GM19328 (cell line): ENCODE data around the gene CAMKMT.
"Not testable (repeated sequence)": the region's sequence is repeated elsewhere in the genome, so short reads cannot be mapped to it uniquely, and the experiment has no call there.

Experiments
- ATAC-seq: cut with Tn5 transposase; IDR thresholded peaks from one replicate; pipeline ENCODE4 v1.9.1; 2021; ENCODE audit warnings: mild to moderate bottlenecking, moderate library complexity; ENCODE audit not compliant: unreplicated experiment

CAMKMT gene

DNA sequence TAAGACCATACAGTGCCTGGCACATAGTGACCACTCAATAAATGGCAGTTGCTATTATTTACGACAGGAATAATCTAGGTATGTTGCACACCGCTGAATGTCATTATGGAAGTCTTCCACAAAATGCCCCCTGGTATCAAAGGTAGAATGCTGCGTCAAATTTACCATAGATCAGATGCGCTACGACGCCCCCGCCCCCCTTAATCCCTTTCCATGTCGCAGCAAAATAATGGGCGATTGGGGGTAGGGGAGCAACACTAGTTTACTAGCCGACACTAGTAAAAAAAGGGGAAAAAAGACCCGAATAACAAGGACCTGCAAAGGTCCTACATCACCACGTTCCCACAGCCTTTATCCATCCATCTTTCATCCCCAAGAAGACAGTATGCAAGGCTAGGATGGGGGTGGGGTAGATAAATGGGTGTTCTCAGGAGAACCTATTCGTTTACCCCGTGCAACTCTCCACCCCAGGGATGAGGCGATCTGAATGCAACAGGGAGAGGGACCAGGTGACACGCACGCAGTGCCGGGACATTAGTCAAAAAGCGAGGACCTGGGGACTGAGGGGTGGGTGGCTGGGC, 908 bp upstream of the CAMKMT start:
- ATAC-seq = peak; percentile 8

DNA sequence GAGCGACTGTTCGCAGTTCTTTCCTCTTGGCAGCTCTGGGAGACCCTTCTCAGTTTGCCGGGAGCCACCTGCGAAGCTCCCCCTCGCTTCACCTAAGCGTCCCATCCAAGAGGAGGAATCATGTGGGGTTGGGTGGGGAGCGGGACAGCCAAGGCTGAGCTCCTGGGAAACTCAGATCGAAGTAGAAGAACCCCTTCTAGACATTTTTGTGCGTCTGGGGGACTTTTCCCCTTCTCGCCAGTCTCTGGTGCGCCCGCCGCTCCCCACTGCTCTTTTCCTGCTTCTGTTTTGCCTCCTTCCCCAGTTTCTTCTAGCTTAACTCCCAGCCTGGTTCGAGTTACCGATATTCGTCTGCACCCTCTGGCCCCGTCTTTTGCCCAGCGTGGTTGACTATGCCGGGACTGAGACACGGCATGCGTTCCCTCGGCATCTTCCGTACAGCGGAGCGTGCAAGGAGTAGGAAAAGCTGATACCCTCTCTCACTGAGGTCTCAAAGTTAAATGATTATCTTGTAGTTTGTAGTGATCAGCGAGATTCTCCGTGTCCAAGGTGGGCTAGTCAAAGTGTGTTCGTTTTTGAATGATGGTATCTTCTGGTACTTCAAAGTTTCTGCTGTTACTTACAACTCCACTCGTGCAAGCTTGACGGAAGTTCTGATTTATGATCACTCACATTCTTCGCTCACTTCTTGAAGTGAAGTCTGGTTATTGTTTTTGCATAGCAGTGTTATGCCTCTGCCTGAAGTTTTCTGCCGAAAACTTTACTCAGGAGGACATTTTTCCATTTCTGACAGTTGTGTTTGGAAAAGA, 664 bp downstream of the CAMKMT start:
- ATAC-seq = no peak

DNA sequence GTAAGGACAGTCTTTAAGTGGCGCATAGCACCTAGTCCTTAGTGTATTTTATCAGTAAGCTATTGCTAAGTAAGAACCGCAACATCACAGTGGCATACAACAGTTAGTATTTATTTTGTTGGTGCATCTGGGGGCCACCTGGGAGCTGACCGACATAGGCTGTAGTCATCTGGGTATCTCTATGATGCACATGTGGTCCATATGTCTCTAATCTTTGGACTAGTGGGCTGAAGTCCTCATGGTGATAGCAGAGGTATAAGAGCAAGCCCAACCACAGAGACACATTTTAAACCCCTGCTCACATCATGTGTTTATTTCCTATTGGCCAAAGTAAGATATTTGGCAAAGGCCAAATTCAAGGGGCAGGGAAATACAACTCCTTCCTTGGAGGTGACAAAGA, 2.9 kb downstream of the CAMKMT start:
- ATAC-seq = no peak

DNA sequence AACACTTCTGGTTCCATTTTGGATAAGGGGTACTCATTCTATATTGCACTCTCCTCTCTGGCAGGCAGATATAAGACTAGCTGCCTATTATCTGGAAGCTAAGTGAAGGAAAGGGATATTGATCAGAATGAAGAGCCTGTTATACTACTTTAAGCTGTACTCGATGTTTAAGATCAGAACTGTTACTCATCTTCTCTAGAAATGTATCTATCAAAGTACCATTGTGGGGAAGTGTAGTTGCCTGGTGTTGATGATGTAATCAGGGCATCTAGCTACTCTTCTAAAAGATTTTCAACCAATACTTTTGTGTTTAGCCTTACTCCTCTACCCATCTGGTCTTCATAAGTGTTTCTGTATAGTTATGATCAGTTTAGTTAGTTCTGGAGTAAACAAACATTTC, 5.8 kb downstream of the CAMKMT start:
- ATAC-seq = no peak

DNA sequence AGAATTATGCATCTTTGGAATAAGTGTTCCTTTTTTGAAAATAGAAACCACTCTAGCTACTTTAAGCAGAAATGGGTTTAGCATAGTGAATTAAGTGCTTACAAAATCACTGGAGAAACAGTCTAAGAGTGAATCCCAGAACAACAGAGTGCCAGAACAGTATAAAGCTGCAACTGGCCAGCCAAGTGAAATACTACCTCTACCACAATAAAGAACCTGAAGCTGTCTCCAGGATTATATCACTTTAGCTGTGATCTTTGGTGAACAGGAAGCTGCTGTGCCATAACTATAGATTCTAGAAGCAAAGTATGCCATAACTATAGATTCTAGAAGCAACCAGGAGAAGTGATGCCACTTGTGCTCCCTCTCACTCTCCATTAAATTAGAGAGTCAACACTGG, 7.6 kb downstream of the CAMKMT start:
- no peak for ATAC-seq

DNA sequence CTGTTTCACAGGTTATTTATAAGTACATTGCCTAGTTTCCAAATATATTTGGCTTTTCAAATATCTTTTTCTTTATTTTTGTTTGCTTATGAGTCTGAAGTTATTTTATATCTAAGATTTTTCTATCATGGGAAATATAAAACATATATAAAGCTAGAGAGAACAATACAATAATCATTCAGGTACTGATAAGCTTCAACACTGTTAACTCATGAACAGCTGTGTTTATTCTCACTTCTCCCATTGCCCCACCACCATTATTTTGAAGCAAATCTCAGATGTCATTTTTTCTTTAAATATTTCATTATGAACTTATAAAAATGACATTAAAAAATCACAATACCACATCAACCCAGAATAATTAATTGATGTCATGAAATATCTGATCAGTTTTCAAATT, 9.7 kb downstream of the CAMKMT start:
- ATAC-seq = no peak

DNA sequence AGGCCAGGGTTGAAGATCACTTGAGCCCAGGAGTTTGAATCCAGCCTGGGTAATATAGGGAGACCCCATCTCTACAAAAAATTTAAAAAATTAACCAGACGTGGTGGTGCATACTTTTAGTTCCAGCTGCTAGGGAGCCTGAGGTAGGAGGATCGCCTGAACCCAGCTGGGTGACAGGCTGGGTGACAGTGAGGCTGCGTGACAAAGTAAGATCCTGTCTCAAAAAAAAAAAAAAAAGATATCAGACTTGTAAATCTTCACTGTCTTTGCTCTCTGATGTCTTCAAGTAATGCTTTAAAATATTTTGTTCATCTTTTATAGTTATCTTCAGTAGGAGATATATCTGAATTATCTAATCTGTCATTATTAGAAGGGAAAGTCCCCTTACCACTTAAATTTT, 10.5 kb downstream of the CAMKMT start:
- ATAC-seq = no peak

DNA sequence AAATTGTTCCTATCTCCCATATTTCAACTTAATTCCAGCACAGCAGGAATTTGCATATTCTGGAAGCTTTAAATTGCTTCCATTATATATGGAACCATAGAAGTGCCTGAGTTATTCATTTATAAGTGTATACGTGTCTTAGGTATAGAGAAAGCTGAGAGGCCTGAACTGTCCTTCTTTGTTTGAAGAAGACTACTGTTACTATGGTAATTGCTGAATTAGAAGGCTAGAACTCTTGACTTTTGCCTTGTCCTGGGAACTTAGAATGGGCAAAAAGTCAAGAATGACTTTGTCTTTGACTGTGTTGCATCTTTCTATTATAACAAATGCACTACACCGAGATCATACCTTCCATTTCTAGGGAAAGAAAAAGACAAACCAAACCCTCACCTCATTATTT, 15.7 kb downstream of the CAMKMT start:
- ATAC-seq = no peak

DNA sequence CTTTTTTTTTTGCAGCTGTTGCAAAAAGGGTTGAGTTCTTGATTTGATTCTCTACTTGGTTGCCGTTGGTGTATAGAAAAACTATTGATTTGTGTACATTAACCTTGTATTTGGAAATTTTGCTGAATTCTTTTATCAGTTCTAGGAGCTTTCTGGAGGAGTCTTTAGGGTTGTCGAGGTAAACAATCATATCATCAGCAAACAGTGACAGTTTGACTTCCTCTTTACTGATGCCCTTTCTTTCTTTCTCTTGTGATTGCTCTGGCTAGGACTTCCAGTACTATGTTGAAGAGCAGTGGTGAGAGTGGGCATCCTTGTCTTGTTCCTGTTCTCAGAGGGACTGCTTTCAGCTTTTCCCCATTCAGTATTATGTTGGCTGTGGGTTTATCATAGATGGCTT, 23.5 kb downstream of the CAMKMT start:
- not testable (repeated sequence) for ATAC-seq

DNA sequence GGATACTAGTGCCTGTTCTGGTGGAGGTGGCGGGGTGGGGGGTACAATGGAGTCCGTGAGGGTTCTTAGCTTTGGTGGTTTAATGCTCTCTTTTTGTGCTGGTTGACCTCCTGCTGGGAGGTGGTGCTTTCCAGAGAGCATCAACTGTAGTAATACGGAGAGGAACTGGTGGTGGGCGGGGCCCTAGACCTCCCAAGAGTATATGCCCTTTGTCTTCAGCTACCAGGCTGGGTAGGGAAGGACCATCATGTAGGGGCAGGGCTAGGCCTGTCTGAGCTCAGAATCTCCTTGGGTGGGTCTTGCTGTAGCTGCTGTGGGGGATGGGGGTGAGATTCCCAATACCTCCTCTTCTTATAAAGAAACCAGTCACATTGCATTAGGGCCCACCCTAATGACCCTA, 27.1 kb downstream of the CAMKMT start:
- no peak for ATAC-seq

DNA sequence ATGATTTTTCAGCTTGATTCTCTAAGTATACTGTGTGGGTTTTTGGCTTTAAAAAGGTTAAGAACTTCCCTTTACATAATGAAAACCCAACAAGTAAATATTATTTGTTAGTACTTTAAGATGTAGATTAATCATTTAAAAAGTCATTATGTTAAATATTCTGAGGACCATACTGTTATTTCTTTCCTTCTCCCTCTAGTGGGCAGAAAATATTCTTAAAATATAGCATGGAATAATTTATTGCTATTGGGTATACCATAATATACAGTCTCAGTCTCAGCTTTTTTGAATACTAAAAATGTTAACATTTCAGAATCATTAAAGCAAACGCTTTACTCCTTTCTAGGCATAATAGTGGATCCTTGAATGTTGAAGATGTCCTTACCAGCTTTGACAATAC, 28.1 kb downstream of the CAMKMT start:
- ATAC-seq = no peak

DNA sequence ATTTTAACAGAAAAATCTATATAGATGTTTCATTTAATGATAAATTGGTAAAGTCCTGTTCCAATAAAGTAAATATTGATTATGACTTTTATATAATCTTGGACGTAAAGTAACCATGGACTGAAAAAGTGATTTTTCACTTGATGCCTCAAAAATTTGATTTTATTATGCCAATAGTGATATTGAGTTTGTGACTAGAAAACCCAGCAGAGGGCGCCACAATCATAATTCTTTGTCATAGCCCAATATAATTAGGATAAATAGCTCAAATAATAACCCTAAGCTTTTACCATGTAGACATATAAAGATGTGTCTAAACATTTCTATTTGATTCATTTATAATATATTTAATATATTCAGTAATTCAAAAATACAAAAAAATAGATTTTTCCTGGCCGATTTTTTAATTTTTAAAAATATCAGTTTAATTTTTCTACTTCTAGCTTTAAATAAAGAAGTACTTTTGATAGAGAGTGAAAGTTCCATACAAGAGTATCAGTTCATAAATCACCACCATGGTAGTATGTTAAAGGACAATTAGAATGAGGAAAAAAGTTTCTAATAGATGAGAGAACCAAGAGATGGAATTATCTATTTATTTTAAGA, 30.7 kb downstream of the CAMKMT start:
- no peak for ATAC-seq

DNA sequence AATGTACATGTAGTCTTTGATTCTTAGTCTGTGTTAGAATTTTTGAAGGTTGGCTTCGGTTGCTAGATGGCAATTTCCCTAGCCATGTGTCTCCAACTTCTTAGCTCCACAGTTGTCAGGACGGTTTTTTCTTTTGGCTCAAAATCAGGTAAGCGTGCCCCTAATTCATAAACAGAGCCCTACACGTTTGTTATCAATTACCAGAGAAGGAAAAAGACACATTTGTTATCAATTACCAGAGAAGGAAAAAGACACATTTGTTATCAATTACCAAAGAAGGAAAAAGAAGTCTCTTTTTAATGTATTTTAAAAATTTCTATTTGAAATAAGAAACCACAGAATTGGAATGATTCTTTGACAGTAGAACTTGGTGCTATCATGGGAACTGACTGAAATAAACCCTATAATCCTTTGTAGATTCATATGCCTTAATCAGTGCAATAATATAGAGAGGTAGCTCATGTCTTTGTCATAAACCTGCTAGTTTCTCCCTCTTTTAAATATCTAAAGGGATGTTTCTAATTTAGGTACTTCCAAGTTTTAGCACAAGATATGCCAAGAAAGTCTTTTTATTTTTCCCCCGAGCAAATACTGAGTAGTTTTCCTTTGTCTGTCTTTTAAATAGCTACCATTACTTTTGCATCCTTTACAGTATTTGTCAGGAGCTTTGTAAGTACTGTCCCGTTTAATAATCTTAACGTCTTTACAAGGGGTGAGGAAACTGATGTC, 35.9 kb downstream of the CAMKMT start:
- no peak for ATAC-seq

DNA sequence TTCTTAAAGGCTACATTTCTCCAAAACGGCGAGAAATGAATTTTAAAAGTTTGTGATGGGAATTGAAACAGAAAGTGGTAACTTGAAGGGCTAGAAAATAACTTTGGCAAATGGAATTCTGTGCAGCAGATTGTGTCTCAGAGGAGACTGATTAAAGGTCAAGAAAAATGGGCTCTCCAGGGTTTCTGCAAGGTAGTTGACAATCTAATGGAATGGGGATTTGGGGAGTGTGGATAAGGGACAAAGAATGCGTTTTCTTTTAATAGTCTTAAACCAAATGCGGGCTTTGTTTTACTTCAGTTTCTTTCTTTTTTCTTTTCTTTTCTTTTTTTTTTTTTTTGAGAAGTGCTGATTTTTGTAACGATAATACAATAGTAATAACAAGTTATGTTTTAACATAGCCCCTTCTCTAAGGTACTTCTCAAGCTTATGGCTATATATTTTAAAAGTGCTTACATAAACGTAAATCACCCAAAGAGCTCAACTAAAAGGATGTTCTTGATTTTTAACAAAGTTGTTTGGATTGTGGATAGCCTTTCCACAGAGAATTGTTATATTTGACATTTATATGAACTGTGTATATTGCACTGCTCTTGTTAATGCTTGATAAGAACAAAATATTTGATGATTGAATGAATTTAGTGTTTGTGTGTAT, 36.6 kb downstream of the CAMKMT start:
- no peak for ATAC-seq

DNA sequence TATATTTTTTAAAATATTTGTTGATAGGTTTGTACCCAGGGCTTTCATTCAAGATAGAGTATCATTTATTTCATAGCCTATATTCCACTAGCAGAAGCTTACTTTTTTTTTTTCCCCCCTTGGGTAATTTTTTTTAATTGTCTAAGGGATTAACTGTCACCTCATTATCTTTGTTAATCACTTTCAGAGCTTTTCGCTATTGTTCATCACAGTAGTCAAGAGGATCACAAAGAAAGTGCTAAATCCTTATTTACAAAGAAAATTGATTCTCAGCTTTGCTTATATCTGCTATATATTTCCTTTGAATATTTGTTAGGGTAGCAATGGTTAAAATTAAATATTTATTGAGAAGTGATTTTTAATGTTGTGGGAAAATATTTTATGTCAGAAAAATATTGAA, 59.0 kb downstream of the CAMKMT start:
- ATAC-seq = no peak

DNA sequence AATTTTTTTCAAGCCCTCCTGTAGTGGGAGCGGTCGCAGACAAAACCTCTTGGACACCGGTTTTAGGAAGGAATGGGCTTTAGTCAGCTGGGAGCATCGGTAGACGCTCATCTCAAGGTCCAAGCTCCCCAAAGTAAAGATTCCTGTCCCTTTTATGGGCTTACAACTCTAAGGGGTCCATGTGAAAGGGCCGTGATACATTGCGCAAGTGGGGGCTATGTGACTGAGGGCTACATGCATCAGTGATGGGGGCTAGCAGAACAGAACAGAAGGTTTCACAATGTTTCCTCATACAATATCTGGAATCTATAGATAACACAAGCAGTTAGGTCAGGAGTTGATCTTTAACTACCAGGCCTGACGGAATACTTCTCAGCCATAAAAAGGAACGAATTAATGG, 62.5 kb downstream of the CAMKMT start:
- ATAC-seq = no peak

DNA sequence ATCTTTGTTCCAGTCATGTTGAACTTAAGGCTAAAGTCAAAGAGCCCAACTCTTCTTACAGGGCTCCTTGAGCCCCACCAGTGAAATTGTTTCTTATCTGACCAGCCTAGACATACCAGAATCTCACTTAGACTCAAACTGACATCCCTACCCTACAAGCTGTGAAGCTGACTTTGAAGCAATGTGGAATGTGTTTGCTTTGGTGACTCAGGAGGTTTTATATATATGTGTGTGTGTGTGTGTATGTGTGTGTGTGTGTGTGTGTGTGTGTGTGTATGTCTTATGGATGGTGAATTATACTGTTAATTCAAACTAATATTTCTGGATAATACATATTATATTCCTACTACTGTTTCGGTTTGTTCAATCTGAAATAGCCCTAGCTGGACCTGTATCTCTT, 67.3 kb downstream of the CAMKMT start:
- ATAC-seq = no peak

DNA sequence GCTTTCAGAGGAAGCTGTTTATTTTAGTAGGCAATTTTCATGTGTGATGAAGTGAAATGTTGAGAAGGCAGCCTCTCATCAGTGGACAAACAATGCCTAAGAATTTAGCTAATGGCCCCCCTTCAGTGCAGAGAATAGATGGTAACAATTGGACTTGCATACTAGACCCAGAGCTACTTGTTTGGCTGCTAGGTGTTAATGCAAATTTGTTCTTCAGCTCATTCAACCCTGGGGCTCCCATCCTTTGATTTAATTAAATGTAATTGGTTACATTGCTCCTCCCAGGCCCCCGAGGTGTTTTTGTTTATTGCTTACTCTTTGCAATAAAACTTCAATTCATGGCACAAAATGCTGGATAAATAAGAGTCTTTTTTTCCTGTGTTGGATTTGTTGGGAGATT, 68.6 kb downstream of the CAMKMT start:
- no peak for ATAC-seq

DNA sequence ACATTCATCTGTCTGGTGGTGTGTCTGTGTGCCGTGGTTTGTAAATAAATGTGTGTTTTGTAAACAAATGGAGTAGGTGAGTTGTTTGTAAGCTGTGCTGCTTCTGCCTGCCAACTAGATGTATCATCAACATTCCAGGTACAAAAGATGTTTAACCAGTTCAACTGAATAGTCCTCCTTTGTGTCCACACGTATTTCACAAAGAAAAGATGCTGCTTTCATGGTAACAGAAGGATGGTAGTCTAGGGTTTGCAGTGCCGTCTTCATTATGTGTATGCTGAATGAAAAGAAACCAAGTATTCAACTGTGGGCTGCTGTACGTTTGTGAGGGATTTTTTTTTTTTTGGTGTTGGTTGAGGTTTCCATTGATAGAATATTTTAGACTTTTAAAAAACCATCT, 72.1 kb downstream of the CAMKMT start:
- no peak for ATAC-seq

DNA sequence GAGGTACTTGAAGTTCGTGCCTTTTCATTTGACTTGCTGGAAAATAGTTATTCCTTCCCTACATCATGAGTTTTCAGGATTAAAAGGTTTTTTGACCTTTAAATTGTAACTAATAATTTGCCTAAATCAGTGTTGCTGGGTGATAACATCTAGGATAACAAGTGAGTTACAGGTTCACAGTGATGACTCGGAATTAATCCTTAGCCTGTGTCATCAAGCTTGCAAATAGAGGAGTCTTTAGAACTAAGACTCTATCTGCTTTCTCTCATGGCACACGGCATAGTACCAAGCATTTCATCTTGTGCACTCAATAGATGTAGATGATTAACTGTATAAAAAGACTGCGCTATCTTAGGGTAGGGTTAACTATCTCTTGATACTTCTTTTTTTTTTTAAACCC, 79.5 kb downstream of the CAMKMT start:
- no peak for ATAC-seq

DNA sequence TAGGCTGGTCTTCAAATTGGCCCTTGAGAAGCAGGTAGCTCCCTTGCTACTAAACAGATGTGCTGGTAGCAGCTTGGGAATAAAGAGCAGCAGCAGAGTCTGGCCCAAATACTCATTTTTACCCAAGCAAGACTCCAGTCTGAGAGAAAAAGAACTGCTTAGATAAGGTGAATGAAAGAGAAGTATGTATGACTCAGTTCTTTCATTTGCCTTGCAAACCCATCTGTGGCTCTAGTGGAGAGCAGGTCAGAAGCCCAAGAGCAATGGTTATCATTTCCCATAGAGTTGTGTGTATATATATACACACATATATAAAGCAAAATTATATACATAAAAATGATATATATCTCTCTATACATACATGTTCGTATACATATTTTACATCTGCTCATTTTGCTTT, 80.3 kb downstream of the CAMKMT start:
- ATAC-seq = no peak
